Stimulated activated naive CD4-positive, alpha-beta T cell treated with Interleukin-2 at 50 U/mL for 16 hours (primary cell): ENCODE data around the gene PKLR.

Experiments used
- DNase-seq: peaks from one replicate; lab custom pipeline; 2025; lab: John Stamatoyannopoulos, UW

Gene PKLR

DNA sequence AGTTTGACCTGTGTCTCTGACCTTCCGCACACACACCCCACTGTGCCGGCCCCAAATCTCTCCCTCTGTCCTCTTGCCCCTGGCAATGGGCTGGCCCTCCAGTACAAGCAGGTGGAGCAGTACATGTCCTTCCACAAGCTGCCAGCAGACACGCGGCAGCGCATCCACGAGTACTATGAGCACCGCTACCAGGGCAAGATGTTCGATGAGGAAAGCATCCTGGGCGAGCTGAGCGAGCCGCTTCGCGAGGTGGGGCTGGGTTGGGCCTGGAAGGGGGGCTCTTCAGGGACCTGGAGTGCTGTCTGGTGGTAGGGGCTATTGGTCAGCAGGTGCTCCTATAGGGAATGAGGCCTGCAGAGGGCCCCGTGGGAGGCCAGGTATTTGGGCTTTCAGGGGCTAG lies 16.2 kb downstream of the PKLR start:
- no peak for DNase-seq

DNA sequence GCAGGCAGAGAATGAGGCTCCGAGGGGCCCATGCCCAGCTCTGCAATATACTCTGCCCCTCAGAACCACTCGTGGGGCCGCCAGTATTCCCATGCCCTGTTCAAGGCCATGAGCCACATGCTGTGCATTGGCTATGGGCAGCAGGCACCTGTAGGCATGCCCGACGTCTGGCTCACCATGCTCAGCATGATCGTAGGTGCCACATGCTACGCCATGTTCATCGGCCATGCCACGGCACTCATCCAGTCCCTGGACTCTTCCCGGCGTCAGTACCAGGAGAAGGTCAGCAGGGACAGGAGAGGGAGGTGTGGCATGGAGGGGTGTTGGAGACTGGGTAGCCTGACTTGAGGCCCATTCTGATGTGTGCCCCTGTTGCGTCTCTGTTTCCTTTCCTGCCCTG lies 16.8 kb downstream of the PKLR start:
- no peak for DNase-seq

DNA sequence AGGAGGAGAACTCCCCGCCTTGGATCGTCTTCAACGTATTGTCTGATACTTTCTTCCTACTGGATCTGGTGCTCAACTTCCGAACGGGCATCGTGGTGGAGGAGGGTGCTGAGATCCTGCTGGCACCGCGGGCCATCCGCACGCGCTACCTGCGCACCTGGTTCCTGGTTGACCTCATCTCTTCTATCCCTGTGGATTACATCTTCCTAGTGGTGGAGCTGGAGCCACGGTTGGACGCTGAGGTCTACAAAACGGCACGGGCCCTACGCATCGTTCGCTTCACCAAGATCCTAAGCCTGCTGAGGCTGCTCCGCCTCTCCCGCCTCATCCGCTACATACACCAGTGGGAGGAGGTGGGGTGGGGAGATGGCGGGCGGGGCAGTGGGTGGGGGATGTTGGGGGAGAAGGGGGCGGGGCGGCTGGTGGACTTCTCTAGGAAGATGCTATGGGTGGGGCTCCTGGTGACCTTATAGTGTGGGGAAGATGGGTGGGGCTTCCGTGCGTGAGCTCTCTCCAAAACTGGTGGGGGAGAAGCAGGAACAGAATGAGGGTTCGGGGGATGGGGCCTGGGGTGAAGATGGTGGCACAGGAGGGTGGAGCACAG lies 18.6 kb downstream of the PKLR start:
- DNase-seq: no peak

DNA sequence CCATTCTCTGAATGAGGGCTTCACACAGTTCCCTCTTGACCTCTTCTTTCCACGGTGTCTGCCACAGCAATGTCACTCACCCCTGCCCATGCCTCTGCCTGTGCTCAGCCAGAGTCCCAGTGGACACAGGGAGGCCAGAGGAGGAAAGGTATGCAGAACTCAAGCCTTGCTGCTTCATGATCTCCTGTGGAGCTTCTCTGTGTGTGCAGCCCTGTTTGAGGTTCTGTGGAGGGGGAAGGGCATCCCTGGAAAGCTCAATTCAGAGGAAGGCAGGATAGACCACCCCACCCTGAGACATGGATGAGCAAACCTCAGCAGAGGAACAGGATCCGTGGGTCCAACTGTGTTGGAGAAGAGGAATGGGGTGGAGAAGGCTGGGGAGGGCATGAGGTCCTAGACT lies 22.0 kb downstream of the PKLR start:
- DNase-seq: no peak

DNA sequence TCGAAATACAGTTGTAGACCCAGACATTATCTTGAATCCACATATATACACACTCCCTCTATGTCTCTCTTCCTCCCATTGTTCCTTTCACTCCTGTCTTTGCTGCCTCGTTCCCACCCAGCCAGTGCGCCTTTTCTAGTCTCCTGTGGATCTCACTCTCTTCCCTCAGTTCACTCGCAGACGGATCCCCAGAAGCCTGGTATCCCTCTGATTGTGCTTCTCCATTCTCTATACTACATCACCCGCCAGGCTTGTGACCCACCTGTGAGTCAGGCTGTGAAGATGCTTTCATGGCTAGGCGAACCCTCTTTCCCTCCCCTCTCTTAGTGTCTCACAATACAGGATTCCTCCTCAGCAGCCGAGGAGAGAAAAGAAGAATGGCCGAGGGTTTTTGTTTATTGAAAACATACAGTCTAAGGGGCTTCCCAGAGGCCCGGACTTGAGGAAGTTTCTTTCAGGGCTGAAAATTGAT lies 22.5 kb downstream of the PKLR start:
- DNase-seq: no peak

DNA sequence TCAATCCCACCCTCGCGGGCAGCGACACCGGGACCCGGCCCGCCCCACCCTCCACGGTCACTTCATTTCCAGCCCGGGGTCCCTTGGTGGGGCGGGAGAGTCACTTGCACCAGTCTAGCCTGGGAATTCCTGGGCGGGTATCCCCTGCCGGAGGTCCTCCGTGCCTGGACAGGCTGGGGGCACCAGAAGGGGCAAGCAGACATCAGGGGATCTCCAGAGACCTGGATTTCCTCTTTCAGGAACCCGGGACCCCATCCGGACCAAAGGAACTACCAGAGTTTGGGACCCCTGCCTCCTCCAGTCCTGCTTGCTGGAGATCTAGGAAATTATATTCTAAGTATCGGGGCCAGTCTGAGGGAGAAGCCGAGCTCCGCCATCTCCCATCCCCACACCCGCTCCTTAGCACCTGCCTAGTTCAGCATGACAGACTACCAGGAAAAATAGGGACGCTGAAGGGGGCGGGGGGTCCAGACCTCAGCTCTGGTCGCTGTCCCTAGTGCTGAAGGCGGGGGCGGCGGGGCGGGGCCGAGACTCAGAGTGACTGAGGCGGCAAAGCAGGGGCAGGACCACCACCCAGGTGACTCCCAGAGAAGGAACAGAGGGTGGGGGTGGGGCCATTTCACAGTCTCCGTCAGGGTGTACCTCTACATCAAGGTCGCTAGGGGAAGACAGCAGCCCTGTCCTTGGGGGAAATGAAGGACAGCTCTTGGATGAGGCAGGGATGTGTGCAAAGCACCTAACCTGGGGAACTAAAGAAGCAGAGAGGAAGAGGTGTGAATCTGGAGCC lies 23.1 kb downstream of the PKLR start:
- peak; percentile 78 for DNase-seq

DNA sequence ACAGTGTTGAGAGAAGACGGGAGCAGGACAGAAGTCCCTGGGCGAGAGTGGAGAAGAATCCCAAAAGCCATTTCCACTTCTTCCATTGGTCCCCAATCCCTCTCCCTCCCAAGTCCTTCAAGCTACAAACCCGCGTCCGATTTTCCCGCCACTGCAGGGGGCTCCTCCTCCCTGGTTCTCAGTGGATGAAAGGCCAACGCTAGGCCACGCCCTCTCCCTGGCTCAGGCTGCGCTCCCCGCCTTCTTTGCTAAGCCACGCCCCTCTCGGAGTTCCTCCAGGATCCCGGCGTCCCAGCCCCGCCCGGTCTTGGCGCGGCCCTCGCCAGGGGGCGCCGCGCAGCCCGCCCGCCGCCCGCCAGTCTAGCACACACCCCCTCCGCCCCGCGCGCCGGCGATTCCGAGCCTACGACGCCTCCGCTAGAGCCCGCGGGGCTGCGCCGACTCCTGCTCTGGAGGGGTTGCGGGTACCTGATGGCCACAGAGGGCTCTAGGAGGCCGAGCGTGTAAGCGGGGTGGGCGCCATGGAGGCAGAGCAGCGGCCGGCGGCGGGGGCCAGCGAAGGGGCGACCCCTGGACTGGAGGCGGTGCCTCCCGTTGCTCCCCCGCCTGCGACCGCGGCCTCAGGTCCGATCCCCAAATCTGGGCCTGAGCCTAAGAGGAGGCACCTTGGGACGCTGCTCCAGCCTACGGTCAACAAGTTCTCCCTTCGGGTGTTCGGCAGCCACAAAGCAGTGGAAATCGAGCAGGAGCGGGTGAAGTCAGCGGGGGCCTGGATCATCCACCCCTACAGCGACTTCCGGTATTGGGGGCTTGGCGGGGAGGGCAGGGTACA lies 24.0 kb downstream of the PKLR start, which contains the start of gene HCN3:
Gene HCN3 (plus strand): TSS at position 394 of the 832 bp plus-strand sequence. CDS start 128 bp downstream, at position 522.
- DNase-seq: peak; percentile 93

DNA sequence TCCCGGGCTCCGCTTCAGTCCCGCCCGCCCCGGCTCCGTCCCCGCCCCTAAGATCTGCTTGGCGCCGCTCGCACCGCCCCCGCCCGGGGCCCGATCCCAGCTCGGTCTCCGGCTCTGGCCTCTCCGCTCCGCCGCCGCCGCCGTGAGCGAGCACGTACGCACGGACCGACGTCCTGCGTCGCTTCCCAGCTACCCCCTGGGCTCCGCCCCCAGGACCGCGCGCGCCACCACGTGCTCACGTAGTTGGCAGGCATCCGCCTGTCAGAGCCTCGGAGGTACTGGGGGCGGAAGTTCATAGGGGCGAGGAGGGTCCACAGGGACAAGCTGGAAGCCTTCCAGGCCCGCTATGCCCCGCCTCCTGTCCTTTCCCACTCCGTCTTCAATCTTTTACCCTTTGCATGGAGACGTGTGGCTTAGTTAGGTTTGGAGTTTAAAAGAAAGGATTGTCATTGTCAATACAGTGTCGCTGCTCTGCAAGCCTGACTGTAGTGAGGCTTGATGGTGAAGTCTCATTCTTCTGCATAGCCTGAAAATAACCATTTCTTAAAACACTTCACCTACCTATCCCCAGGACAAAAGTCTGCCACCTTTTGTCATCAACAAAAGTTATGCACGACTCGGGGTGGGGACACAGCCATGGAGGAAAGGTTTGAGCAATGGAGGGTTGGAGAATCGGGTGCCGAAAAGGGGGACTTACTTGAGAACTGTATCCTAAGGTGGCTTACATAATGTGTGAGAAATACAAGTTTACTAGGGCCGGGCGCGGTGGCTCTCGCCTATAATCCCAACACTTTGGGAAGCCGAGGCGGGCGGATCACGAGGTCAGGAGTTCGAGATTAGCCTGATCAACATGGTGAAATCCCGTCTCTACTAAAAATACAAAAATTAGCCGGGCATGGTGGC lies 27.6 kb downstream of the PKLR start, which contains the start of gene CLK2:
Gene CLK2 (minus strand): TSS at position 162 of the 903 bp plus-strand sequence. CDS start 2,527 bp downstream, outside the sequence.
- peak; percentile 96 for DNase-seq

DNA sequence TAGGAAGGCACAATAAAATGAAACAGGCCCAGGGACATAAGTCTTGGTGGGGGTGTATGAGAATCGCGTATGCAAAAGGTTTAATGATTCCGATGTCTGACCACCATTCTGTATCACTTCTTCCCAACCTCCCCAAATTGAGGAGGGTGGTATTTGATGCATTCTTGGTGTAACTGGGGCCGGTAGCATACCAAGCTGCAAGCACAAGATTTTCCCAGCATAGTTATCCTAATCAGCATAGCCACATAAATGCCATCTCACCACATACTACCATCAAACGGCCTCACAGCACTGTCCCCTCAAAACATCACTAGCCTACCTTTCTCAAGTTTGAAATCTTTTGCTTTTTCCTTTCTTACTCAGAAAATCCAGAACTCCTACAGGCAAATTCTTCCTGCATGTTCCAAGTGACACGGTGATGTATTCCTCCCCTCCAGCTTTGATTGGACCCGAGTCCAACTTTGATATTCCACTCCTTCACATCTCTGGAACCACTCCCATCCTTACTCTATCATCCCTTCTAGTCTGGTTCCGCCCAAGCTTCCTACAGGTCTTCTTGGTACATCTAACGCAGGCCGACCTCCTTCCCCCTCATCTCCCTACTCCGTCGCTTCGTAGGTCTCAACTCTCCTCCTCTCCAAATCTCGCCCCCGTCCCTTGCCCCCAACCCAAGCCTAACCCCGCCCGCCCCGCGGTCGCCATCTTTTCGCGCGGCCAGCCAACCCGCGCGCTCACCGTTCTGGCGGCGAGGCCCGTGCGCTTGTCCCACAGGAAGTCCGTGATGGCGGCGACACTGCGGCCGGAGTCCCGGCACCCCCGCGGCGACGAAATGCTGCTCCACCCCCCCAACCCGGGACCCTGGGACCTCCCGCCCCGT lies 28.5 kb downstream of the PKLR start:
- DNase-seq: no peak

DNA sequence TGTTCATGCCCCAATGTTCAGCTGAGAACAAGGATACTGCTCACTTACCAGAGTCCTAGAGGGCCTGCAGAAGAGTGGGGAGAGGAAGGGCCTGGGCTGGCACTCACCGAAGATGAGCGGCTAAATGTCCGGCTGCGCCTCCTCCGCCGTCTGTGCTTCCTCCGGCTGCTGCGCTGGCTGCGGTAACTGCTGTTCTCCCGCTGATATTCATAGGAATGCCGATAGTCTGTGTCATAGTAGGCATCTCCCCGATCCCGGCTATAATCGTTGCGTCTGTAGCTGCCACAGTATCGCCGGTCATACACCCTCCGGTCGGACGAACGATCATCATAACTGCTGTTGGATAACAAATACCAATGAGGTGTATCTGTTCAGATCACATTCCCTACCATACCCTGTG lies 31.9 kb downstream of the PKLR start:
- DNase-seq: no peak

DNA sequence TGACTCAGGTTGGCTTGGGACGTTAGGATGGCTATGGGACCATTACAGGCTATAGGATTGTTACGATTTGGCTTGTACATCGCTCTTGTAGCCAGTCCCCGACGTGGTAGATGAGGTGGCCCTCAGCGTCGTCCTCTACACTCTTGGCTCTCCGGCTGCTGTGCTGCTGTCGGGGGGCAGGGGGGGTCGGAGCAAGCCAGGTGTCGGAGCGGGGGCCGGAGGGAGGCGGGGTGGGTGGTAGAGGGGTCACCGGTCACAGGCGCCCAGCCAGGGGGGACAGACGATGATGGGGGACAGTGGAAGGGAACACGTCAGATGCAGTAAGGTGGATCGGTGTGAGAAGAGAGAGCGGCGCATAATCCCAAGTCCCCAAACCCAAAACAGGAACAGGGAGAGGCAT lies 32.6 kb downstream of the PKLR start:
- DNase-seq: no peak

DNA sequence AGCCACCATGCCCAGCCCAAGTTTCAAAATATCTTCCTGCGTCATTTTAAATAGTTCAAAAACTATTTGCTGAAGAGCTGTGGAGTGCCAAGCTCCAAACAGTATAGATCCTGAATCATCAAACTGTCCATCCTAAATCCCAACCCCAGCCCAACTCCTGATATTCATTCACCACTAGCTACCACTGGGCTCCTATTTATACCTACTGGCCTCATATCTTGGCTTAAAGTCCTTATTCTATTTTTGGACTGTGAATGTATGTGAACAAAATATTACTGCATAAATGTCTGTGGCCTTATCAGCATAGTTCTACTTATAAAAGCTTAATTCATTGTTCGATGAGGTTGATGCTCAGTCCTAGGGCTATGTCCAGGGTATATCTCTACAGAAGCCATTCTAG lies 33.9 kb downstream of the PKLR start:
- no peak for DNase-seq

DNA sequence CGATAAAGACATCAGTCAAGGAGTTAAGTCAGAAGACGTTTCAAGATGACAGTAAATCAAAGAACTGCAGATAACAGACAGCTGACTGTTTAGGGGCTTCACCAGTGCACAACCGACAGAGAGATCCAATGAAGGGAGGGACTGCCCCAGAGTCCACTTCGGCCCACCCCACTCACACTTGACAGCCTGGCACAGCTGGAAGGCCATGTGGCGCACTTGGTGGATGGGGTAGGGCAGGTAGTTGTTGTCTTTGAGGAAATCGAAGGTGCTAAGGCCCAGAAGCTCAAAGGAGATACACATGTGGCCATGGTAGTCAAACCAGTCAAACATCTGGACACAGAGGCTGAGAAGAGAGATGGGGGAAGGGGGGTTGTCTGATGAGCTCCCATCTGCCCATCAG lies 34.7 kb downstream of the PKLR start:
- DNase-seq: no peak

DNA sequence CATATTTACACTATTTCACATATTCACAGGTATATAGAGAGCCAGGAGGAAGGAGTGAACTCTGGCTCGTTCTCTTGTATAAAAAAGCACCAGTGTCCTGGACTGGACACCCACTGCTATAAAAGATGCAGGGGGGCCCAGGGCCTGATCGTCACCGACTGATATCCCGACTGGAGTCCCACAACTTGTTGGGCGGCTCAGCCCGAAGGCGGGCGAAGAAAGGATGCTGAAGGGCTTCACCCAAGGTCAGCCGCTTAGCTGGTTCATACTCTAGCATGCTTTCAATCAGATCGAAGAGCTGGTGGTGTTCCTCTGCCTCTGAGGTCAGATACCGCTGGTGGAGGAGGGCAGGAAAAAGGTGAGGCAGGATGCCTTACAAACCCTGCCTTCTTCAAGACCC lies 38.2 kb downstream of the PKLR start:
- no peak for DNase-seq

DNA sequence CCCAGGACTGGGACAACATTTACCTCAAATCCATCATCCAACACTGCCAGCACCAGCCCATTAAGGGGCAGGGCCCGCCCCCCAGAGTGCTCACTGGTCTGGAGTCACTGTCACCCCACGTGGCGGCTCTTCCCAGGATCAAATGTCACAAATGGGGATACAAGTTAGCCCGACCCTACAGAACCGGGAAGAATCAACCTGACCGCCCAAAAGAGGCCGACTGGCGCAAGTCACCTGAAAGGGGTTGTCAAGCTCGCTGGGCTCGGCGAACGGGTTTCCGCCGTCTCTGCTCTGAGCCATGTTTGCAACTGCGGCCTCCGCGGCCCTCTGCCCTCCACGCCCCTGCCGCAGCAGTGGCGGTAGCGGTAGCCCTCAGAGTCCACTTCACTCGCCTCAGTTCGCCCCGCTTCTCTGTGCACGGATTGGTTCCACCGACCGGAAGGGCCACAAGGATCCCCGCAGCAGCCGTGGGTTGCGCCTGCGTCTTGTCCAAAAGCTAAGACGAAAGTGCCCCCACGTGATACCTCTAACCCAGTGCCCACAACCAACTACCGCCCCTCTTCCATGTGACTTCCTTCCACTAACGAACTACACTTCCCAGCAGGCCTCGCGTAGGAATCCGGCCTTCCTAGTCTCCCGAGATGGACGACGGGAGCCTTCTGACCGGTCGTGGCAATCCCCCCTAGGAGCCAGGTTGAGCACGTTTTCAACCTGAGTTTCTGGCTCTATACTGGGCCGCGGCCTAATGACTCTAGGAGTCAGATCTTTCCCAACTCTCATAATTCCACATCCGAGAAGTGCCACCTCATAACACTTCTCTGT lies 39.2 kb downstream of the PKLR start, which contains the start of gene SCAMP3:
Gene SCAMP3 (minus strand): TSS at position 509 of the 822 bp plus-strand sequence. CDS start 209 bp downstream, at position 300.
- DNase-seq: peak; percentile 89

DNA sequence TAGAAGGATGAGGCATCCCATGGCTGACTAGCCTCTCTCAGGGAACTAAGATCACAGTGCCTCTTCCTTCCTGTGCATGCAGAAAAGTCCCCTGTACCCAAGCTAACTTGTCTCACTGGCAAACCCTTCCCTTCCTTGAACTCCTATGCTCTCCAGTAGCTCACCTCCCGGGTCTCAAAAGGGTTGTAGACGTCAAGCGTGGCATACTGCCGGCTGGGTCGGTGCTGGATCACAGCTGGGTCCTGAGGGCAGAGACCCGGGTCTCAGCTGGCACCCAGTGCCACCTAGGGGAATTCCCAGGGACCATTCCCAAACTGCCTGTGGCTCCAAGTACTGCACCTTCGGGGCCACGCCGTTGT lies 39.8 kb downstream of the PKLR start:
- peak; percentile 12 for DNase-seq

DNA sequence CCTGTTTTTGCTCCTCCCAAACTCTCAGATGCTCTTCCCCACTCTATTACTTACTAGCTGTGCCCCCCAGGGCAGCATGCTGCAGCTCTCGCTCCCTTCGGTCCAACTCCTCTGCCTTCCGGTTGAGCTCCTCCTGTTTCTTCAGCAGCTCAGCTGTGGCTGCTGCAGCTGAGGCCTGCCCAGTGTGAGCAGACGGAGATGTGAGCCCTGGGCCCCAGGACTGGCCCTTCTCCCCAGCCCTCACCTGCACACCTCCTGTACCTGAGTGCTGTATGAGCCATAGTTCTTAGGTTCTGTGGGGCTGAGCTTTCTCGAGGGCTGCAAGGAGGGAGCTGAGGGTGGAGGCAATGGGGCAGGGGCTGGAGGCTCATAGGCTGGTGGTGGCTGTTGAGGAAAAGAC lies 41.0 kb downstream of the PKLR start:
- DNase-seq: no peak

DNA sequence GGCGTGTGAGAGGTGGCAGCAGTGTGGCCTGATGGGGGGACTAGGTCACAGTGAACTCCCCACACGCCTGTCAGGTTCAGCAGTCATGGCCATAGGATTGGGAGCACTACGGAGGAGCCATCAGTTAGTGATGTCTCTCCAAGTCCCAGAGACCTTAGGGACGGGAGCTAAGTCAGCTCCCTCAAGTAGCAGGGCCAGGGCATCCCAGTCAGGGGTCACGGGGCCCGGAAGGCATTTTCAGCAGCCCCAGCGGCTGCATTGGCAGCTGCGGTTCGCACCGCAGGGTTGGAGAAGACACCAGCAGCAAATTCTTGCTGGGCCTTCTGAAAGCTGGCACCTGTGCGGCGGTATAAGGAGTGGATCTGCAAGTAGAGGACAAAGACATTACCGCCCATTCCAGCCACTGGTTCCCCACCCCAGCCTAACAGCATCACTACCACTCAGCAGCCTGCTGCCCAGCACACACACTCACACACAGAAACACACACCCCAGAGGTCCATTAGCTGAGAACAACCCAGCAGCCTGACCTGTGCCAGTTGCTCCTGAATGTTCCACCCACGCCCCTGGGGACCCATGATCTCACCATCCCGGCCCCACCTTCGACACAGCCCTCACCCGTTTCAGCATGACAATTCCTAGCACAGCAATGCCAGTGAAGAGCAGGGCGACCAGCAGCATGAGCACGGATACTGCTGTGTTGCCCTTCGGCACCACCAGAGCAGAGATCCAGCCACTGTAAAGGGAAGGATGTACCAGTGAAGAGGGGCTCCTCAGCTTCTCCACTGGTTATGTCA lies 45.0 kb downstream of the PKLR start:
- no peak for DNase-seq
